ENCODE measurements around the gene CEP164. TPM values are rescaled to one million over a fixed set of nuclear protein-coding genes. Genes with fewer than 3 reads are reported as not detected.
A peak's percentile ranks its signal among the peaks of the same experiment; 100 is the strongest.

Gene CEP164
- total RNA-seq, 1 donor from 2014 or later, result 41.2 TPM

DNA sequence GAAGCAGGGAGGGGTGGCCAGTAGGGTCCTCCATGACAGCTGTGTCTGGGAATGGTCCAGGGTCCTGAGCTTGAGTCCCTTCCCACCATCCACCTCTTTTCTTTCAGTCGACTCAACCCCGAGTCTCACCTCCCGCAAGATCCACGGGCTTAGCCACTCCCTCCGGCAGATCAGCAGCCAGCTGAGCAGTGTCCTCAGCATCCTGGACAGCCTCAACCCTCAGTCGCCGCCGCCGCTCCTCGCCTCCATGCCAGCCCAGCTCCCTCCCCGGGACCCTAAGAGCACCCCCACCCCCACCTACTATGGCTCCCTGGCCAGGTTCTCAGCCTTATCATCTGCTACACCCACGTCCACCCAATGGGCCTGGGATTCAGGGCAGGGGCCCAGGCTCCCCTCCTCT is 81.9 kb downstream of the CEP164 start:
- Mint-ChIP-seq H3K27ac (ENCODE audit: unreplicated experiment) (no peak overlapping the region), H3K4me3 (no peak overlapping the region), H3K36me3 (ENCODE audit: low read depth) (peaks cover 35% of the 10 kb centered on the region), H3K4me1 (peaks cover 6% of the 10 kb centered on the region), H3K9me3 (peaks cover 9% of the 10 kb centered on the region), H3K27me3 (ENCODE audit: low read depth) (no peaks in the 10 kb centered on the region)
- no peak for DNase-seq (ENCODE audit: low read depth, low spot score)
- TF ChIP-seq, protein P1, sequence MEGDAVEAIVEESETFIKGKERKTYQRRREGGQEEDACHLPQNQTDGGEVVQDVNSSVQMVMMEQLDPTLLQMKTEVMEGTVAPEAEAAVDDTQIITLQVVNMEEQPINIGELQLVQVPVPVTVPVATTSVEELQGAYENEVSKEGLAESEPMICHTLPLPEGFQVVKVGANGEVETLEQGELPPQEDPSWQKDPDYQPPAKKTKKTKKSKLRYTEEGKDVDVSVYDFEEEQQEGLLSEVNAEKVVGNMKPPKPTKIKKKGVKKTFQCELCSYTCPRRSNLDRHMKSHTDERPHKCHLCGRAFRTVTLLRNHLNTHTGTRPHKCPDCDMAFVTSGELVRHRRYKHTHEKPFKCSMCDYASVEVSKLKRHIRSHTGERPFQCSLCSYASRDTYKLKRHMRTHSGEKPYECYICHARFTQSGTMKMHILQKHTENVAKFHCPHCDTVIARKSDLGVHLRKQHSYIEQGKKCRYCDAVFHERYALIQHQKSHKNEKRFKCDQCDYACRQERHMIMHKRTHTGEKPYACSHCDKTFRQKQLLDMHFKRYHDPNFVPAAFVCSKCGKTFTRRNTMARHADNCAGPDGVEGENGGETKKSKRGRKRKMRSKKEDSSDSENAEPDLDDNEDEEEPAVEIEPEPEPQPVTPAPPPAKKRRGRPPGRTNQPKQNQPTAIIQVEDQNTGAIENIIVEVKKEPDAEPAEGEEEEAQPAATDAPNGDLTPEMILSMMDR (conservative IDR thresholded peaks at IDR 0.05), result no peak

DNA sequence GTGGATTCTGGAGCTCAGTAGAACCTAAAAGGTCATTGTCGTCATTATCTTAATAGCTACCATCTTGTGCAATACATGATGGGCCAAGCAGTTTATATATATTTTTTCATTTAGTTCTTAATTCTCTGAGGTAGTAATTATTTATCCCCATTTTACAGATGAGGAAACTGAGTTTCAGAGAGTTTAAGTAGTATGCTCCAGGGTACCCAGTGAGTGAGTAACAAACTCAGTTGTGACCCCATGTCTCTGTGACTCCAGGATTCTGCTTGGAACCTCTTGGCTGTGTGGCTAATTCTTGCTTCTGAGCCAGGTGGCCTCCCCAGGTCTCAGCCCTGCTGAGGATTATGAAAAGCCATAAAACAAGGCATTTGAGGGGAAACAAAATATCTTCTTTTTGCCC is 82.6 kb downstream of the CEP164 start:
- Mint-ChIP-seq H3K27me3 (ENCODE audit: low read depth) (no peaks in the 10 kb centered on the region), H3K4me1 (peaks cover 7% of the 10 kb centered on the region), H3K9me3 (peaks cover 9% of the 10 kb centered on the region), H3K4me3 (no peak overlapping the region), H3K36me3 (ENCODE audit: low read depth) (peaks cover 31% of the 10 kb centered on the region), H3K27ac (ENCODE audit: unreplicated experiment) (no peak overlapping the region)
- no peak for DNase-seq (ENCODE audit: low read depth, low spot score)
- TF ChIP-seq, protein P1 (conservative IDR thresholded peaks at IDR 0.05), result no peak

DNA sequence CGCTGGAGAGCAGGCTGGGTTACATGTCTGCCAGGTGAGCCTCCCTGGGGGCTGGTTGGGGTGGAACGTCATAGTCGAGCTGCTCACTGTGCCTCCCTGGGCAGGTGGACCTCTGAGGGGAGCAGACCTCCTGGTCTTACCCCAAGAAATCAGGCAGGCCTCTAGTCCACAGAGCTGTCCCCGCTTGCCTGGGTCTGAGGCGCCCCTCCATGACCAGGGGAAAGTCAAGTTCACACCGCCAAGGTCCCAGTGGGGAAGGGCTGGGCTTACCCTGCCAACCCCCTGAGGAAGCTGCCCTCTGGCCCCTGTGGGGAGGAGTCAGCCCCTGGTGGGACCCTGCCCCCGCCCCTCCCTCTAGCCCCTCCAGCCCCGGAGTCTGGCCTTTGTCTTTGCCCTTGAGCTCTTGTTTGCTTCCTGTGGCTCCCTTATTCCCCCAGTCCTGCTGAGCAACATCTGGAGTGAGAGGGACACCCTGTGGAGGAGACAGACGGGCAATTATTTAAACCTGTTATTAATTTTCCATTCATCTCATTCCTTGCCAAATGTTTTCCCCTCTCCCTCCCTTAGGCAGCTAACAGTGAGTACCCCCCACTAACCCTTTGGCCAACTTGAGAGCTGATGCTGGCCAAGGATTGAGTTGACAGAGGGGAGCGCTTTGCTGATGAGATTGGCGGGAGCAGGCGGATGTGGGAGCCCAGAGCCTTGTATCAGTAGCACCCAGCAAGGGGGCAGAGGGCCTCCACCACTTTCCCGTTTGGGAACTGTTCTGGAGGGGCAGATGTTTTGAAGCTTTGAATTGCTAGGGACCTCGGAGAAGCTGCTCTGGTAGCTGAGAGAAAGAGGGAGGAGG is 83.4 kb downstream of the CEP164 start:
- Mint-ChIP-seq H3K27ac (ENCODE audit: unreplicated experiment) (no peak overlapping the region), H3K27me3 (ENCODE audit: low read depth) (no peaks in the 10 kb centered on the region), H3K4me1 (peaks cover 10% of the 10 kb centered on the region), H3K9me3 (peaks cover 1% of the 10 kb centered on the region), H3K36me3 (ENCODE audit: low read depth) (peaks cover 22% of the 10 kb centered on the region), H3K4me3 (no peak overlapping the region)
- no peak for DNase-seq (ENCODE audit: low read depth, low spot score)
- TF ChIP-seq, protein P1 (conservative IDR thresholded peaks at IDR 0.05), result no peak

DNA sequence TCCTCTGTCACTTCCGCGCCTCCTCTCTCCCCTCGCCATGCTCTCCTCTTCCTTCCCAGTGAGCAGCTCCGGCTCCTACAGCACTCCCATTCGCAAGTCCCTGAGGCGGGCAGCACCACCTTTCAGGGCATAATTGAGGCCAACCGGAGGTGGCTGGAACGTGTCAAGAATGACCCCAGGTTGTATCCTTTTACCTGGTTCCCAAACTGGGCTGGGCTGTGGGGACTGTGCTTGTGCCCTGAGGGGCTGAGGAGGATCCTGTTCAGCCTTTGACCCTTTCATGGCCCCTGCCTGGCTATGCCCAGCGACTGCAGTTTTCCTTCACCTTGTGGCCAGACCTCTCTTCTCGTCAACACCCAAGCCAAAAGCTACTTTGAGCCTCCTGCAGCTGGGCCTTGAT is 84.1 kb downstream of the CEP164 start:
- no peak for DNase-seq (ENCODE audit: low read depth, low spot score)
- no peaks in the 10 kb centered on the region for H3K27me3 Mint-ChIP-seq (ENCODE audit: low read depth)
- peaks cover 10% of the 10 kb centered on the region for H3K4me1 Mint-ChIP-seq
- no peak overlapping the region for H3K4me3 Mint-ChIP-seq
- H3K36me3 Mint-ChIP-seq (ENCODE audit: low read depth), result peaks cover 16% of the 10 kb centered on the region
- H3K27ac Mint-ChIP-seq (ENCODE audit: unreplicated experiment), result peak overlapping the region; percentile 59
- TF ChIP-seq, protein P1 (conservative IDR thresholded peaks at IDR 0.05), result no peak
- no peaks in the 10 kb centered on the region for H3K9me3 Mint-ChIP-seq

DNA sequence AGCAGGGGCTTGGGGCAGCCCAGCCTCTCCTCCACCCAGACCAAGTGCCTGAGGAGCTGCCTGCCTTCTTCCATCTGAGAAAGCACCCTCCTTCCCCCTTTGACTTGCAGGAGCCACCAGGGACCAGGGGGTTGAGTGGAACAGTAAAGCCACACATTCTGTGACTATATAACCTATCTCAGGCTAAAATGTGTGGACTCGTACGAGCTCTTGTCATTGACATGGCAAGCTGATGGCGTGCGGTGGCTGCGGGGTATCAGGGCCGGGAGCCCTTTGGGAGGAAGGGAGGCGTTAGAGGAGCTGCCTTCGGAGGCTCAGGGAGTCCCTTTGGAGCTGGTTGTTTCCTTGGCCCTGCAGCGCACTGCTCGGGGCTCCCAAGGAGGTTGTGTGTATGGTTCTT is 84.5 kb downstream of the CEP164 start:
- H3K4me1 Mint-ChIP-seq, result peaks cover 10% of the 10 kb centered on the region
- TF ChIP-seq, protein P1 (conservative IDR thresholded peaks at IDR 0.05), result no peak
- no peaks in the 10 kb centered on the region for H3K9me3 Mint-ChIP-seq
- peak overlapping the region; percentile 27 for H3K27ac Mint-ChIP-seq (ENCODE audit: unreplicated experiment)
- no peak overlapping the region for H3K4me3 Mint-ChIP-seq
- peaks cover 14% of the 10 kb centered on the region for H3K36me3 Mint-ChIP-seq (ENCODE audit: low read depth)
- H3K27me3 Mint-ChIP-seq (ENCODE audit: low read depth), result no peaks in the 10 kb centered on the region
- DNase-seq (ENCODE audit: low read depth, low spot score), result no peak

Data from neural crest cell (in vitro differentiated cells).